Activated CD8-positive, alpha-beta memory T cell treated with anti-CD3 and anti-CD28 coated beads, Interleukin-2, amount 50 U/mL, for 24 hours (primary cell): ENCODE data around the gene EDIL3.
"Not testable (repeated sequence)": the region's sequence is repeated elsewhere in the genome, so short reads cannot be mapped to it uniquely, and the experiment has no call there.

Source experiments
- DNase-seq: peaks from one replicate; pipeline ENCODE4 v3.0.0-alpha.2; 2020; ENCODE audit errors: extremely low read depth

The EDIL3 gene

GRCh38 chr5:84378961-84379360 lies 5.7 kb downstream of the EDIL3 start:
- no peak for DNase-seq

- no peak for DNase-seq
These were observed 6.3 kb downstream of the EDIL3 start for GRCh38 chr5:84378420-84378819.

GRCh38 chr5:84376346-84376745 lies 8.3 kb downstream of the EDIL3 start:
- DNase-seq, result no peak

DNA sequence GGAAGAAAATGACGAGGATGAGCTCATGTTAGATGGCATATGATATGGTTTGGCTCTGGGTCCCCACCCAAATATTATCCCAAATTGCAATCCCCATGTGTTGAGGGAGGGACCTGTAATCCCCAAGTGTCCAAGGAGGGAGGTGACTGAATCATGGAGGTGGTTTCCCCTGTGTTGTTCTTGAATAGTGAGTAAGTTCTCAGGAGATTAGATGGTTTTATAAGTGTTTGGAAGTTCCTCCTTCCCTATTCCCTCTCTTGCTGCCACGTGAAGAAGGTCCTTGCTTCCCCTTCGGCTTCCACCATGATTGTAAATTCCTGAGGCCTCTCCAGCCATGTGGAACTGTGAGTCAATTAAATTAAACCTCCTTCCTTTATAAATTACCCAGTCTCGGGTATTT lies 10.1 kb downstream of the EDIL3 start:
- no peak for DNase-seq

DNA sequence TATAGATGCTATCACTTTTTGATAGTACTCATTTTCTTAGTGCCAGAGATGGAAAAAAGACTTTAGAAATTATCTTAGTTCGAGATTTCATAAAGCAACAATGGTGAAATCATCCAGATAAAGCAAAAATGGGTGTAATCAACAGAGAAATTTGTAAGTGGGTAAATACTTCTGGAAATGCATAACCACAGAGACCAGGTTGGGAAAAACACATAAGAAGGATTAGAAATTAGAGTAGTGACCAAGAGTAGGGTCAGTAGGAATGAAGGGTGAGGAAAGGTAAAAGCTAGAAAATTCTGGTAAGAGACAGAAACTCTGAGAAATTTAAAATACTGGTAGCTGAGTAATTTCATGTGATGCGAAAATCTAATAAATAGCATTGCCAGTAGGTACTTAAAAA lies 11.2 kb downstream of the EDIL3 start:
- DNase-seq, result no peak

- DNase-seq, result no peak
These were observed 12.5 kb downstream of the EDIL3 start for GRCh38 chr5:84372066-84372695.

DNA sequence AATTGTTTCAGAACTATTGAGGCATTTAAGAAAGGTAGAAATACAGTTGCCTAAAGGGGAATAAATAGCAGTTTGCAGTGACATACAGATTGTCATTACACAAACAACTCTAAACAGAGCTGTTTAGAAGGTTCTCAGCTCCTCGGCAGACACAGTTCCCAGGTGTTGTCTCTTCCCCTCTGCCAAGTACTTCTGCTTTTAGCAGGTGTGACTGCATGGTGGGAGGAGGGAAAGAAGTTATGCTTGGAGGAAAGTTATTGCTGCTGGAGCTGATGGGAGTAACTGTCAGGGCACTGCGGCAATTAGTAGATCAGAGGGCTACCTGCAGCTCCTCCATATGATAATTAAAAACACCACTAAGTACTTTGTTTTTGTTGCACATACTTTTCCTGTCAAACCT lies 14.5 kb downstream of the EDIL3 start:
- no peak for DNase-seq

DNA sequence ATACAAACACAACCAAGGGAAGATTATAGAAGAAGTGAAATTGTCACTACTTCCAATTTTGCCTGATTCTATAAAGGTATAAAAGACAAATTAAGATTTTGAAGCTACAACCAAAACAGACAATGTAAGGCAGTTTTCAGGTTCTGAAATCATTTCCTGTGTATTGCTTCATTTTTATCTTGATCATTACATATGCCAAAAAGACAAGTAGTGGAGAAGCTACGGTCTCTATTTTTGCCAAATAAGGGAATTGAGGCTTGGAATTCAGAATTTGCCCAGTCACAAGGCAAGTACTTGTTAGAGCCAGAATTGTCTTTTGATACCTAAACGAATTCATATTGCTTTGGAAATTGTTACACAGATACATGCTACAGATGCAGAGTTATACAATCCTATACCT lies 20.6 kb downstream of the EDIL3 start:
- DNase-seq, result no peak

- no peak for DNase-seq
These were observed 22.5 kb downstream of the EDIL3 start for GRCh38 chr5:84362061-84362720.

DNA sequence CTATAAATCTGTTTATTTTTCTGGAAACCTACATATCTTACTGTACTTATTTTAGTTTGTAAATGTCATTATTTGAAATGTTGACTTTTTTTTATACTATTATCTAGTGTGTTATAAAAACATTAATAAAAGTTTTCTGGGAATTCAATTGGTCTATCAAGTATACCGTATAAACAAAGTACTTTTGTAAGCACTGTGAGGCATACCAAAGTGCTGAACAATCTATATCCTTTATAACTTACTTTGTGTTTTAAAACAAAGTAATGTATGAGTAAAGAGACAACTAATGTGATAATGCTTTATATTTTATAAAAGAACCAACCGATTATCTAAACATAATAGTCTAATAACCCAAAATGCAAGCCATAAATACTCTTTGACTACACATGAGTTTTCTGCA lies 23.1 kb downstream of the EDIL3 start:
- no peak for DNase-seq

- DNase-seq, result no peak
These were observed 24.6 kb downstream of the EDIL3 start for GRCh38 chr5:84360056-84360455.

DNA sequence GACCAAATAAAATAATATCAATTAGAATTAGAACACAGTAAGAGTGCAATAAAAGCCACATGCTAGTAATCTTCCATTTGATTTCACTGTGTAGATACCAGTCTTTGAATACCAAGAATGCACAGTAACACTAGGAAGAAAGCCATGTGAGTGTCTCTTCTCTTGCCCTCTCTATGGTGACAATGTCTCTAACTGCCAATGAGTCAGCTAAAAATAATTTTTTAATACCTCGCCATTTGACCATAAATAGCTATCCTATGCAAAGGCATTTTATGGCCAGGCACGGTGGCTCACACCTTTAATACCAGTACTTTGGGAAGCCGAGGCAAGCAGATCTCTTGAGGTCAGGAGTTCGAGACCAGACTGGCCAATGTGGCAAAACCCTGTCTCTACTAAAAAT lies 30.6 kb downstream of the EDIL3 start:
- no peak for DNase-seq

DNA sequence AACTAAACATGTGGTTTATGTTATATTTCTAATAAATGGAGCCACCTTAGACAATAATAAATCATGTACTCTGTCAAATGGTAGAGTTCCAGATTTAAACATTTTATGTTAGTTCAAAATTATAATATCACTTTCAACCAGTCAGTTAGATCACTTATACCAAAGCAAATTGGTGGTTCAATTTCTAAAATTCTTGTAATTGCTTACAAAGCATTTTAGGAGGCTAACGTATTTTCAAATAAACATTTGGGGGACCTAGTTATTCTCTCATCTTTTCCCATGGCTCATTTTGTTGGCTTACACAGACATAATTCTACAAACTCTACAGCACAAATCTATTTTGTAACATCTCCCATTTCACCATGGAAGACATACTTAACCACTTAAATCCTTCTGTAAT lies 39.9 kb downstream of the EDIL3 start:
- DNase-seq, result no peak

- DNase-seq, result no peak
These were observed 41.5 kb downstream of the EDIL3 start for GRCh38 chr5:84343171-84343570.

DNA sequence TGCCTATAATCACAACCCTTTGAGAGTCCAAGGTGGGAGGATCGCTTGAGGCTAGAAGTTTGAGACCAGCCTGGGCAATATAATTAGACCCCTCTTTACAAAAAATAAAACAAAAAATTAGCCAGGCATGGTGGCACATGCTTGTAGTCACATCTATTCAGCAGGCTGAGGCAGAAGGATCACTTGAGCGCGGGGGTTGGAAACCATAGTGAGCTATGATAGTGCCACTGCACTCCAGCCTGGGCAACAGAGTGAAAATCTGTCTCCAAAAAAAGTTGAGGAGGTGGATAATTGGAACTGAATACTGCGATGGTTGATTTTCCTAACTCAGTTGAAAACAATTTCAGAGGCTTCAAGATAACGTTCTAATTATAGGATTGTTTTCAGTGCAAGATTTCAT lies 52.6 kb downstream of the EDIL3 start:
- no peak for DNase-seq

DNA sequence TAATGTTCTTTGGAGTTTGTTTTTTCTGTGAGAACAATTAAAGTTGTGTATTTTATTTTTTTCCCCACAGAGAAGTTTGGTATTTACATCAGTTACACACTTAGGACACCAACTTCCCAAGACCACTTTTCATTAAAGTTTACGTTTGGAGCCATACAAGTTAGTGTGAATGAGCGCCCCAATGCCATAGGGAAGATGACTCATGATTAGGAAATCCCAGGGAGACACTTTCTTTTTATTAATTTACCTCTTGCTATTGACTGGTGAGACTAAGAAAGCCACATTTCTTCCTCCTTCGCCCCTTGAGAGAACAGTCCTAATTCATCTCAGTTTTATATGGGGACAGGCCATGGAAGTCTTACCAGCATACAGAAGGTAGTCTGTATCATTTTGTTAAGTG lies 57.1 kb downstream of the EDIL3 start:
- DNase-seq, result no peak

GRCh38 chr5:84322646-84323045 lies 62.0 kb downstream of the EDIL3 start:
- DNase-seq, result no peak

GRCh38 chr5:84317826-84318225 lies 66.9 kb downstream of the EDIL3 start:
- not testable (repeated sequence) for DNase-seq

- DNase-seq, result not testable (repeated sequence)
These were observed 72.4 kb downstream of the EDIL3 start for GRCh38 chr5:84312280-84312679.

- DNase-seq, result not testable (repeated sequence)
These were observed 74.8 kb downstream of the EDIL3 start for GRCh38 chr5:84309850-84310249.

DNA sequence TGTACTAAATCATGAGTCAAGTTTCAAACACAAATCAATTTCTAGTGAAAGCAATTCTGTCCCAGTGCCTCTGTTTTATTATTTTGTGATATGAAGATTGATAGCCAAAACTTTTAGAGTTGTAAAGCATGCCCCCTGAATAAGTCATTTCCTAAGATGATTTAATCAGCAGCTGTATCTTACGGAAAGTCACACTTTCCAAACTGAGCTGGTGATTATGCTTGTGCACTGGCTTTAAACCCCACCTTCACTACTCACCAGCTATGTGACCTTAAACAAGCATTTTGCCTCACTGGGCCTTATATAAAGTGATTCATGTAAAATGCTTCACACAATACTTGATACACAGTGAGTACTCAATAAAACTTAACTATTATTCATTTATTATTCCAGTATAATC lies 78.1 kb downstream of the EDIL3 start:
- no peak for DNase-seq

DNA sequence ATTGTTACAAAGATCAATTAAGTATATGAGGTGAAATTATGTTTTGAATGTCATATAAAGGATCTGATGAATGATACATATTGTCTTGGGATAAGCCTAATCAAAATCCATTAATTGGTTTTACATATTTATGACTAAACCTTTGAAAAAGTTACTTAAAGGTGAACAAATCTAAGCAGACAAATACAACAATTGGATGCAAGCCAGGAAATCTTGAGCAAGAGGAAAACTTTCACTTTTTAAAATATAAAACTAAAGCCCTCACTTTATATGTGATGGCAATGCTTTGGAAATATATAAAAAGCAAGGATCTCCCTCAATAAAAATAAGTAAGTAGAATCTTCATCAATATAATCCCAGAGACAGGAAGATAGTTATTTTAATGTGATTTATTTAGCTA lies 80.1 kb downstream of the EDIL3 start:
- no peak for DNase-seq

- no peak for DNase-seq
These were observed 81.4 kb downstream of the EDIL3 start for GRCh38 chr5:84303315-84303714.

- no peak for DNase-seq
These were observed 83.1 kb downstream of the EDIL3 start for GRCh38 chr5:84301535-84301934.
